ENCODE measurements around the gene IL22RA2. TPM values are rescaled to one million over a fixed set of nuclear protein-coding genes. Genes with fewer than 3 reads are reported as not detected.

IL22RA2 gene
- total and polyA plus RNA-seq, 4 donors = 0.05 TPM; not detected in 3

DNA sequence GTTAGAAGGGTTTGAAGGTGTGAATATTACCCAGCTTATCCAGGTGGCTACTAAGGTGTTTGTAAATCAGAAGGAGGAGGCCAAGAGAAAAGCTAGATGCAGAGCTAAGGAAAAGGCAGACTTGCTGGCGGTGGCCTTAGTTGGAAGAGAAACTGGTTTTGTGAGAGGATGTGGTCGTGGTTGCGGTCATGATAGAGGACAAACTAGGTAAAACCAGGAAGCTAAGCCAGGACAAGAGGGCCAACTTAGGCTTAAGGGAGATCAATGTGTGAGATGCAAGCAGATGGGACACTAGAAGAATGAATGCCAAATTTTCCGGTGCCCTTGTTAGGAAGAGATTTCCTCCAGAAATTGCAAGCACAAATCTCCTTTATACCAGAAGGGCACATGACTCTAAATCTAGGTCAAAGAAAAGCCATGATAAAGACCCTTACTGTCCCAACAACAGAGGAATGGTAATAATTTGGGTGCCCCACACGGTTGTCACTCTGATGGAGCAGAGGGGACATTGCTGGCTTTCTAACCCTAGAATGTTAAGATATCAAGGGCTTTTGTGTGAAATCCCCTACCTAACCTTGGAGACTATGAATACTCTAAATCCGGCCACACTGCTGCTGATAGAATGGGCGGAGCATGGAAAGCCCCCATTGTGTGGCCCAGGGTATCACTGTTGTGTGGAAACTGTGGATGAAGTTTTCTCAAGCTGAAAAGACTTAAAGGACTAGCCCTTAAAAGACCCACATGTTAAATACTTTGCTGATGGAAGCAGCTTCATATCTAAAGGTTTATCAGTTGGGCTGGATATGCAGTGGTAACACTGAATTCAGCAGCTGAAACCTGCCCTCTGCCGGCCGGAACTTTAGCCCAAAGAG, 7.8 kb downstream of the IL22RA2 start:
- H3K4me1 ChIP-seq (ENCODE audit: control insufficient read depth in 4 of 4, insufficient read depth in 4 of 4, low read length in 3 of 4) = no peaks in the 10 kb centered on the region
- no peak overlapping the region for H3K9ac ChIP-seq (ENCODE audit: low read depth in 1 of 2, low read length in 2 of 2)
- H3K4me3 ChIP-seq (ENCODE audit: low read depth in 1 of 3, low read length in 3 of 3) = no peak overlapping the region
- H3K27me3 ChIP-seq (ENCODE audit: control insufficient read depth in 4 of 4, insufficient read depth in 4 of 4, low read length in 3 of 4) = no peaks in the 10 kb centered on the region
- H3K36me3 ChIP-seq (ENCODE audit: control insufficient read depth in 4 of 4, insufficient read depth in 3 of 4, low read depth in 1 of 4, low read length in 3 of 4) = no peaks in the 10 kb centered on the region
- DNase-seq (ENCODE audit: low spot score) = no peak
- 80% methylated on average over 9 of the region's 9 CpGs for WGBS
- H3K27ac ChIP-seq (ENCODE audit: low read depth in 1 of 2, low read length in 2 of 2) = no peak overlapping the region
- TF ChIP-seq FOXA1 (IDR thresholded peaks at IDR 0.05) (no peak), RAD21 (IDR thresholded peaks at IDR 0.05) (peak; percentile 75 to 77), CTCF (IDR thresholded peaks at IDR 0.05; ENCODE audit: low read depth, low read length, missing input control) (peak; percentile 53), GABPA (IDR thresholded peaks at IDR 0.05 in 1 of 2, conservative IDR thresholded peaks at IDR 0.05 in 1 of 2) (no peak), YY1 (IDR thresholded peaks at IDR 0.05) (no peak)
- H3K9me3 ChIP-seq (ENCODE audit: control insufficient read depth in 4 of 4, low read length in 3 of 4) = no peaks in the 10 kb centered on the region

GRCh38 chr6:137163732-137164318, 9.6 kb downstream of the IL22RA2 start:
- 93% methylated on average over 12 of the region's 12 CpGs for WGBS
- Histone ChIP-seq H3K9ac (ENCODE audit: low read depth in 1 of 2, low read length in 2 of 2) (no peak overlapping the region), H3K9me3 (ENCODE audit: control insufficient read depth in 4 of 4, low read length in 3 of 4) (no peaks in the 10 kb centered on the region), H3K27me3 (ENCODE audit: control insufficient read depth in 4 of 4, insufficient read depth in 4 of 4, low read length in 3 of 4) (peaks cover 0 to 2% (median 0%) of the 10 kb centered on the region in 4 donors), H3K4me1 (ENCODE audit: control insufficient read depth in 4 of 4, insufficient read depth in 4 of 4, low read length in 3 of 4) (no peaks in the 10 kb centered on the region), H3K36me3 (ENCODE audit: control insufficient read depth in 4 of 4, insufficient read depth in 3 of 4, low read depth in 1 of 4, low read length in 3 of 4) (no peaks in the 10 kb centered on the region), H3K27ac (ENCODE audit: low read depth in 1 of 2, low read length in 2 of 2) (no peak overlapping the region), H3K4me3 (ENCODE audit: low read depth in 1 of 3, low read length in 3 of 3) (no peak overlapping the region)
- TF ChIP-seq, protein P1, sequence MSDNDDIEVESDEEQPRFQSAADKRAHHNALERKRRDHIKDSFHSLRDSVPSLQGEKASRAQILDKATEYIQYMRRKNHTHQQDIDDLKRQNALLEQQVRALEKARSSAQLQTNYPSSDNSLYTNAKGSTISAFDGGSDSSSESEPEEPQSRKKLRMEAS (IDR thresholded peaks at IDR 0.05) = no peak
- TF ChIP-seq HNF4A (conservative IDR thresholded peaks at IDR 0.05) (no peak), GABPA (IDR thresholded peaks at IDR 0.05 in 1 of 2, conservative IDR thresholded peaks at IDR 0.05 in 1 of 2) (no peak), YY1 (IDR thresholded peaks at IDR 0.05) (no peak), NR2F2 (IDR thresholded peaks at IDR 0.05) (no peak), ATF3 (IDR thresholded peaks at IDR 0.05) (no peak), HNF4G (IDR thresholded peaks at IDR 0.05) (no peak), SP1 (IDR thresholded peaks at IDR 0.05) (no peak), RXRA (IDR thresholded peaks at IDR 0.05) (no peak), FOXA2 (IDR thresholded peaks at IDR 0.05) (no peak), REST (IDR thresholded peaks at IDR 0.05) (no peak), EGR1 (IDR thresholded peaks at IDR 0.05; ENCODE audit: low read depth in 2 of 2) (no peak), CTCF (IDR thresholded peaks at IDR 0.05; ENCODE audit: low read depth, low read length, missing input control) (no peak), ZBTB33 (IDR thresholded peaks at IDR 0.05) (no peak), TAF1 (conservative IDR thresholded peaks at IDR 0.05) (no peak)
- no peak for DNase-seq (ENCODE audit: low spot score)
